ENCODE data around the gene TIMM13.

GRCh38 chr19:2423915-2424685 lies 3.3 kb downstream of the TIMM13 start:
- TF ChIP-seq, protein P1, sequence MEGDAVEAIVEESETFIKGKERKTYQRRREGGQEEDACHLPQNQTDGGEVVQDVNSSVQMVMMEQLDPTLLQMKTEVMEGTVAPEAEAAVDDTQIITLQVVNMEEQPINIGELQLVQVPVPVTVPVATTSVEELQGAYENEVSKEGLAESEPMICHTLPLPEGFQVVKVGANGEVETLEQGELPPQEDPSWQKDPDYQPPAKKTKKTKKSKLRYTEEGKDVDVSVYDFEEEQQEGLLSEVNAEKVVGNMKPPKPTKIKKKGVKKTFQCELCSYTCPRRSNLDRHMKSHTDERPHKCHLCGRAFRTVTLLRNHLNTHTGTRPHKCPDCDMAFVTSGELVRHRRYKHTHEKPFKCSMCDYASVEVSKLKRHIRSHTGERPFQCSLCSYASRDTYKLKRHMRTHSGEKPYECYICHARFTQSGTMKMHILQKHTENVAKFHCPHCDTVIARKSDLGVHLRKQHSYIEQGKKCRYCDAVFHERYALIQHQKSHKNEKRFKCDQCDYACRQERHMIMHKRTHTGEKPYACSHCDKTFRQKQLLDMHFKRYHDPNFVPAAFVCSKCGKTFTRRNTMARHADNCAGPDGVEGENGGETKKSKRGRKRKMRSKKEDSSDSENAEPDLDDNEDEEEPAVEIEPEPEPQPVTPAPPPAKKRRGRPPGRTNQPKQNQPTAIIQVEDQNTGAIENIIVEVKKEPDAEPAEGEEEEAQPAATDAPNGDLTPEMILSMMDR (optimal IDR thresholded peaks at IDR 0.05 in 1 of 3, IDR thresholded peaks at IDR 0.05 in 1 of 3, conservative IDR thresholded peaks at IDR 0.05 in 1 of 3; ENCODE audit: extremely low read depth in 1 of 3, insufficient read depth in 2 of 3, low read length in 3 of 3), result no peak
- no peak for TF ChIP-seq EZH2 (IDR thresholded peaks at IDR 0.05; ENCODE audit: low read length)
